GM12875 (cell line): ENCODE results near the gene KCTD20.

ENCODE experiments used
- H3K4me3 ChIP-seq: one replicate; pipeline ENCODE4 v1.5.1; 2011; ENCODE audit warnings: low read depth, low read length, control low read depth
- TF ChIP-seq, protein P1 (sequence below): IDR thresholded peaks from 2 replicates; pipeline ENCODE4 v1.5.1; 2011; ENCODE audit warnings: low read depth, mild to moderate bottlenecking, control low read depth, inconsistent platforms, low read length, moderate library complexity, borderline replicate concordance; ENCODE audit not compliant: insufficient read depth

Gene KCTD20

DNA sequence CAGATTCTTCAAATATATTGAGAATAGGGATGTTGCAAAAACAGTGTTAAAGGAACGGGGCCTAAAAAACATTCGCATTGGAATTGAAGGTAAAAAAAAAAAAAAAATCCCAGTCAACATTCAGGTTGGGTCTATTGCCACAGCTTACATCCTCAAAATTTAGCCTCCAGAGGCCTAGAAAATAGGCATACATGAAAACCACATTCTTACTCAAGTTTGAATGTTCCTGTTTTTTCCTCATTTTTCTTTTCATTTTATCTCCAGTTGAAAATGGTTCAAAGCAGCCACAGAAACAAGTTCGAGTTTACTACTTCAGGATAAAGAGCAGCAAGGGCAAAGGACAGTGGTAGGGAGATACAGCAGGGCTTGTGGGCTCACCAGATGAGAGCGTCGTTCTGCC, 41.9 kb downstream of the KCTD20 start:
- H3K4me3 ChIP-seq, result no peak overlapping the region
- TF ChIP-seq, protein P1, sequence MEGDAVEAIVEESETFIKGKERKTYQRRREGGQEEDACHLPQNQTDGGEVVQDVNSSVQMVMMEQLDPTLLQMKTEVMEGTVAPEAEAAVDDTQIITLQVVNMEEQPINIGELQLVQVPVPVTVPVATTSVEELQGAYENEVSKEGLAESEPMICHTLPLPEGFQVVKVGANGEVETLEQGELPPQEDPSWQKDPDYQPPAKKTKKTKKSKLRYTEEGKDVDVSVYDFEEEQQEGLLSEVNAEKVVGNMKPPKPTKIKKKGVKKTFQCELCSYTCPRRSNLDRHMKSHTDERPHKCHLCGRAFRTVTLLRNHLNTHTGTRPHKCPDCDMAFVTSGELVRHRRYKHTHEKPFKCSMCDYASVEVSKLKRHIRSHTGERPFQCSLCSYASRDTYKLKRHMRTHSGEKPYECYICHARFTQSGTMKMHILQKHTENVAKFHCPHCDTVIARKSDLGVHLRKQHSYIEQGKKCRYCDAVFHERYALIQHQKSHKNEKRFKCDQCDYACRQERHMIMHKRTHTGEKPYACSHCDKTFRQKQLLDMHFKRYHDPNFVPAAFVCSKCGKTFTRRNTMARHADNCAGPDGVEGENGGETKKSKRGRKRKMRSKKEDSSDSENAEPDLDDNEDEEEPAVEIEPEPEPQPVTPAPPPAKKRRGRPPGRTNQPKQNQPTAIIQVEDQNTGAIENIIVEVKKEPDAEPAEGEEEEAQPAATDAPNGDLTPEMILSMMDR, result no peak

DNA sequence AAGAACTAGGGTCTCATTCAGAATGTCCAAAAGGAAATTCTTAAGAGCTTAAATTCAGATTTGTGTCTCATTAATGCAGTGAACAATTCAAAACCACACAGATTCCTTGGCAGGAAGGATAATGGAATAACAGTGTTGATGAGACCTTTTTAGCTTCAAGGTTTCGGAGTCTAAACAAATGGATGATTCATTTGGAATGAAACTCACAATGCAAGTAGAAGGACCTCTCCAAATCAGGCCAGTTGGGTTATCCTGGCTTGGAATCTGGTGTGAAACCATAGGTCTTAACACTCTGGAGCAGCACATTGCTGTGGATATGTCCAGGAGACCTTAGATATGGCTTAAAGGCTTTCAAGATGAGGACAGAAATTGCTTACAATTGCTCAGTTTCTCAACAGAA, 44.9 kb downstream of the KCTD20 start:
- no peak overlapping the region for H3K4me3 ChIP-seq
- TF ChIP-seq, protein P1, result no peak

DNA sequence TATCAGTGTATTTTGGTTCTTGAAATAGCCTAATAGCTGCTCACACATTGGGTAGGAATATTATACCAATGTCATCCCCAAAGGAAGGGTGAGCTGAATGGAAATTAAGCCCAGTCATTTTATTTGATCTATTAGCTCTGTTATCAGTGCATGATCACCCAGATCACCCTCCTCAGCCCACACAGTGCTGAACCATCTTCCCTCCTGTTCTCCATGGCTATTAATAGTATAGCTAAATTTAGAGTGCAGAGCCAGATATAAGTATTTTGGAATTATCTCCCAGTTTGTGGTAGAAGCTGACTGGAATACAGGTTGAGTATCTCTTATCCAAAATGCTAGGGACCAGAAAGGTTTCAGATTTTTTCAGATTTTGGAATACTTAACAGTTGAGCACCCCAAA, 45.4 kb downstream of the KCTD20 start:
- TF ChIP-seq, protein P1, result no peak
- no peak overlapping the region for H3K4me3 ChIP-seq

GRCh38 chr6:36489426-36489825, 46.6 kb downstream of the KCTD20 start:
- TF ChIP-seq, protein P1, result no peak
- no peak overlapping the region for H3K4me3 ChIP-seq

DNA sequence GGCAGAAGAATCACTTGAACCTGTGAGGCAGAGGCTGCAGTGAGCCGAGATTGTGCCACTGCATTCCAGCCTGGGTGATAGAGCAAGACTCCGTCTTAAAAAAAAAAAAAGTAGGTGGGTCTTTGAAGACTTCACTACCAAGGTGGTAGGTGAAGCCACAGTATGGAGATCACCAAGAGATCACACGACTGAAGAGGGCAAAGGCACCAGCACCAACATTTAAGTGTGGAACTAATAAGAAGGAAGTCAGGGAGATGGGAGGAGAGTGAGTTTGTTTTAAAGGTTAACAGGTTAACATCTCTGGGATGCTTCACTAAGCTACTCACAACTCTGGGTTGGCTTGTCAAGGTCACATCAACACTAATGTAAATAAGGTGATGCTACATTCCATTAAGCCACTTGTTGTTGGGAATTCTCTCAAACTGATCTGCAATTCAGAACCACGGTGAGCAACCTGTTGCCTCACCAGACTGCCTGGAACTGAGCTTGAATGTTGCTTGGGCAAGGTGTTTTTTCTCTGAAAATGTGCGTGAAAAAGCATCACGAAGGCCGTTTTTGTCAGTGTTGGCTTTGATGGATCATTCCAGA, 48.7 kb downstream of the KCTD20 start:
- no peak overlapping the region for H3K4me3 ChIP-seq
- TF ChIP-seq, protein P1, result no peak

- no peak overlapping the region for H3K4me3 ChIP-seq
- TF ChIP-seq, protein P1, result no peak
These were observed 49.3 kb downstream of the KCTD20 start for GRCh38 chr6:36492092-36492491.

- no peak overlapping the region for H3K4me3 ChIP-seq
- TF ChIP-seq, protein P1, result no peak
These were observed 49.8 kb downstream of the KCTD20 start for GRCh38 chr6:36492621-36493020.
